Measurements from ENCODE around the gene CDK14.

GRCh38 chr7:90605055-90605454 lies 8.9 kb downstream of the CDK14 start:
- no peak for TF ChIP-seq CTCF (IDR thresholded peaks at IDR 0.05)
- no peak for TF ChIP-seq POLR2A (IDR thresholded peaks at IDR 0.05)
